Kidney epithelial cell (primary cell): ENCODE measurements around the gene ALG11. TPM values are rescaled to one million over a fixed set of nuclear protein-coding genes. Genes with fewer than 3 reads are reported as not detected.
"Not testable (repeated sequence)": the region's sequence is repeated elsewhere in the genome, so short reads cannot be mapped to it uniquely, and the experiment has no call there.

Source experiments
- DNase-seq: peaks from one replicate; pipeline ENCODE4 v3.0.0-alpha.2; 2010; ENCODE audit warnings: low read depth
- H3K27me3 ChIP-seq: 2 replicates; pipeline ENCODE4 v1.6.0; 2011; ENCODE audit warnings: low read length; ENCODE audit not compliant: control insufficient read depth, insufficient read depth
- H3K36me3 ChIP-seq: 2 replicates; pipeline ENCODE4 v1.5.1; 2011; ENCODE audit warnings: low read length; ENCODE audit not compliant: control insufficient read depth, insufficient read depth
- H3K4me3 ChIP-seq: 2 replicates; pipeline ENCODE4 v1.5.1; 2011; ENCODE audit warnings: low read depth, mild to moderate bottlenecking, control low read depth, low read length
- total RNA-seq: library from RNA; depleted of rRNA; stranded (reverse); fragments of >200 nt; gene quantifications from 2 replicates; pipeline ENCODE4 v1.2.3, GENCODE V29; 2015
- TF ChIP-seq, protein P1 (sequence below): IDR thresholded peaks from 2 replicates; pipeline ENCODE4 v1.5.1; 2011; ENCODE audit warnings: mild to moderate bottlenecking, moderate library complexity, low read length, control low read depth, inconsistent platforms; ENCODE audit not compliant: insufficient read depth, poor library complexity, severe bottlenecking

ALG11 gene
- total RNA-seq, 1 donor from 2014 or later: 15.5 TPM

DNA sequence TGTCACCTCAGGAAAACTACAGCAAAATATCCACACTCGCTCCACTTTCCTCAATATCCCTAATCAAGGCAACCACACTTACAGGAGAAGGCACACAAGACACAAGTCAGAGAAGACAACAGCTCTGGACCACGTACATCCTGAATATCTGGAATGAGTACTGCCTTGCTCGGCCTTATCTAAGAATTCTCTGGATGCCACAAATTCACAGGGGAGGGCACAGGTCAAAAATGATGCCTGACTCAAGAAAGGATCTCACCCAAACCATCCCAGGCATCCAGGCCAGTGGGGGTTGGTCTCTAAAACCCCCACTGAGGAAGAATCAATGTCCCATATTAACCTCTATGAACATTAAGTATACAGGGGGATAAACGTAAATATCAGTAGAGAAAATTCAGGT lies 30.8 kb upstream of the ALG11 start:
- Histone ChIP-seq H3K36me3 (no peaks in the 10 kb centered on the region), H3K4me3 (no peak overlapping the region), H3K27me3 (no peaks in the 10 kb centered on the region)
- no peak for DNase-seq
- TF ChIP-seq, protein P1, sequence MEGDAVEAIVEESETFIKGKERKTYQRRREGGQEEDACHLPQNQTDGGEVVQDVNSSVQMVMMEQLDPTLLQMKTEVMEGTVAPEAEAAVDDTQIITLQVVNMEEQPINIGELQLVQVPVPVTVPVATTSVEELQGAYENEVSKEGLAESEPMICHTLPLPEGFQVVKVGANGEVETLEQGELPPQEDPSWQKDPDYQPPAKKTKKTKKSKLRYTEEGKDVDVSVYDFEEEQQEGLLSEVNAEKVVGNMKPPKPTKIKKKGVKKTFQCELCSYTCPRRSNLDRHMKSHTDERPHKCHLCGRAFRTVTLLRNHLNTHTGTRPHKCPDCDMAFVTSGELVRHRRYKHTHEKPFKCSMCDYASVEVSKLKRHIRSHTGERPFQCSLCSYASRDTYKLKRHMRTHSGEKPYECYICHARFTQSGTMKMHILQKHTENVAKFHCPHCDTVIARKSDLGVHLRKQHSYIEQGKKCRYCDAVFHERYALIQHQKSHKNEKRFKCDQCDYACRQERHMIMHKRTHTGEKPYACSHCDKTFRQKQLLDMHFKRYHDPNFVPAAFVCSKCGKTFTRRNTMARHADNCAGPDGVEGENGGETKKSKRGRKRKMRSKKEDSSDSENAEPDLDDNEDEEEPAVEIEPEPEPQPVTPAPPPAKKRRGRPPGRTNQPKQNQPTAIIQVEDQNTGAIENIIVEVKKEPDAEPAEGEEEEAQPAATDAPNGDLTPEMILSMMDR: no peak

DNA sequence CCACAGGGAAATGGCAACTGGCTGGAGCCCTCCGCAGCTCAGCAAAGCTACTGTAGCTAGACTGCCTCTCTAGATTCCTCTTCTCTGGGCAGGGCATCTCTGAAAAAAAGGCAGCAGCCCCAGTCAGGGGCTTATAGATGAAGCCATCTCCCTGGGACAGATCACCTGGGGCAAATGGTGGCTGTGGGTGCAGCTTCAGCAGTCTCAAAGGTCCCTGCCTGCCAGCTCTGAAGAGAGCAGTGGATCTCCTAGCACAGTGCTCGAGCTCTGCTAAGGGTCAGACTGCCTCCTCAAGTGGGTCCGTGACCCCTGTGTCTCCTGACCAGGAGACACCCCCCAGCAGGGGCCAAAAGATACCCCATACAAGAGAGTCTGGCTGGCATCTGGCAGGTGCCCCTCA lies 28.9 kb upstream of the ALG11 start:
- not testable (repeated sequence) for H3K4me3 ChIP-seq, DNase-seq, H3K36me3 ChIP-seq, H3K27me3 ChIP-seq

DNA sequence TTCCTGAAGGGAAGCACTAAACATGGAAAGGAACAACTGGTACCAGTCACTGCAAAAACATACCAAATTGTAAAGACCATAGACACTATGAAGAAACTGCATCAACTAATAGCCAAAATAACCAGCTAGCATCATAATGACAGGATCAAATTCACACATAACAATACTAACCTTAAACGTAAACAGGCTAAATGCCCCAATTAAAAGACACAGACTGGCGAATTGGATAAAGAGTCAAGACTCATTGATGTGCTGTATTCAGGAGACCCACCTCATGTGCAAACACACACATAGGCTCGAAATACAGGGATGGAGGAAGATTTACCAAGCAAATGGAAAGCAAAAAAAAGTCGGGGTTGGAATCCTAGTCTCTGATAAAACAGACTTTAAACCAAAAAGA lies 27.3 kb upstream of the ALG11 start:
- H3K4me3 ChIP-seq, H3K36me3 ChIP-seq, H3K27me3 ChIP-seq, DNase-seq: not testable (repeated sequence)

DNA sequence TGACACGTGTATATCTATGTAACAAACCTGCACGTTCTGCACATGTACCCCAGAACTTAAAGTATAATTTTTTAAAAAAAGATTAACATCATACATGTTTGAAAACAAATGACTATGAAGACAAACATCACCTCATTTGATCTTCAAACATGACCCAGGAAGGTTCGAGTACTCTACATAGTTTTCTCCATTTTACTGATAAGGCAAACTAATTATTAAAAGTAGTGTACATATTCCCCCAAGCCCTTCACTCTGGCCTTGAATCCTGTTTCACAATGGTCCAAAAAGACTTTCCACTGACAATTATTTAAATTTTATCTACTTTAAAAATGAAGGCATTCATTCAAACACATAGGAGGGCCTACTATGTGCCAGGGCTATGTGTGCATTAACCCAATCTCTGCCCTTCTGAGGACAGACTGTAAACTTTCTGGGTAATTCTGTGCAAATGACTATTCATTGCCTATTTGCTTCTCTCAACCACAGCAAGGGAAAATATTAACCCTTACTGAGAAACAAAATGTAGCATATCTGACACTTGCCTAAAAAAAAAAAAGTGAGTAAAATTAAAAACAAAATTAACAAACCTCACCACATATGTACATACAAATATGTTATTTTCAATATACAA lies 23.1 kb upstream of the ALG11 start:
- H3K27me3 ChIP-seq: no peaks in the 10 kb centered on the region
- TF ChIP-seq, protein P1: no peak

DNA sequence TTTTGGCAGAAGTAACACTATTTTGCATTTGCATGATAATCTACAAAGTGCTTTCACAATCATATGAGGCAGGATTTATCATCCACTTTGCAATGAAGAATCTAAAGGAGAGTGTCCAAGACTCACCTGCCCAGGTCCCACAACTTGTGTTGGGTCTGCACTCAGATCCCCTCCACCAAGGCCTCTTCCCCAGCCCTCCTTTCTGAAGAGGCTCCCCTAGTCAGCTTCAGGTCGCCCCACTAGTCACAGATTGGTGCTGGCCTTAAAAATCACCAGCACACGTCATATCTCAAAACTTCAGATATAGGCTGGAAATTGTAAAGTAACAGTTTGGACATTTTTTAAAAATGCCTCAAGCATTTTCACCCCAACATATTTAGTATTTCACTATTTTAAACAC lies 18.5 kb upstream of the ALG11 start:
- TF ChIP-seq, protein P1: no peak
- DNase-seq: no peak
- H3K27me3 ChIP-seq: peaks cover 3% of the 10 kb centered on the region
- H3K36me3 ChIP-seq: no peaks in the 10 kb centered on the region
- H3K4me3 ChIP-seq: no peak overlapping the region

More for the DNA sequence above, 23.1 kb upstream of the ALG11 start:
- Histone ChIP-seq H3K4me3 (no peak overlapping the region), H3K36me3 (no peaks in the 10 kb centered on the region)
- DNase-seq: no peak

DNA sequence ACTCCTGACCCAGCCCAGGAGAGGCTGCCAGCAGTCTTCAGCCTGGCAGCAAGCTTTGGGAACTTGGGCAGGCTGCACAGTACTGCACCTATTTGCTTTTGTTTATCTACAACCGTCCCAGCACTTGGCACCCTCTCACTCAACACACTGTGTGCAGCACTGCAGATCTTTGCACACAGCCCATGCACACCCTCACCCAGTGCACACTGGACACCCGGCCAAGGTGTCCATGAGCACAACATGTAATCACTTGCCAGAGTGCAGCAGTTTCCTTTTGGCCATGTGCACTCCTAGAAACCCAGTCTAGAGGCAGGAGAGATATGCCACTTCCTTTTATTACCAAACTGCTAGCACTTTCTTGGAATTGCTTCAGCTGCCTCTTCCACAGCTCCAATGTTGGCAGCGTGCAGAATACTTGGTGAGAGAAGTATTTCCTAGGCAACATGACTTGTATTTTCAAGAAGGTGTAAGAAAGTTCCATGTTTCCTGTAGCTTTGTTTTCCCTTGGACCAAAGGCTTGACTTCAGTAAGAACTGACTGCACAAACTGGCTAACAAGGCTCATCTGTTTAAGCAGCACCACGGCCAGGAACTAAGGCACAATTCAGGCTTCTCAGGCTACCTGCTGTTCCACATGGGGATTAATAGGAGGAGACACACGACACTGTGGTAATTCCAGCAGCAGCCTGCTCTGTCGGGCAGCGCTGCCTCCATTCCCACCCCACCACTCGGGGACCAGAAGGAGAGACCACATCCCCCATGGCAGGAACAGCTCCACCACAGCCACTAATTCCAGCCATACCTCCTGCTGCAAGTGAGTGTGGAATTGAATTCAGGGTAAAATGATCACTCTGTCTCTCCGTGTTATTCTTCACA lies 16.3 kb upstream of the ALG11 start:
- TF ChIP-seq, protein P1: peak; percentile 1
- DNase-seq: no peak
- peaks cover 3% of the 10 kb centered on the region for H3K27me3 ChIP-seq

DNA sequence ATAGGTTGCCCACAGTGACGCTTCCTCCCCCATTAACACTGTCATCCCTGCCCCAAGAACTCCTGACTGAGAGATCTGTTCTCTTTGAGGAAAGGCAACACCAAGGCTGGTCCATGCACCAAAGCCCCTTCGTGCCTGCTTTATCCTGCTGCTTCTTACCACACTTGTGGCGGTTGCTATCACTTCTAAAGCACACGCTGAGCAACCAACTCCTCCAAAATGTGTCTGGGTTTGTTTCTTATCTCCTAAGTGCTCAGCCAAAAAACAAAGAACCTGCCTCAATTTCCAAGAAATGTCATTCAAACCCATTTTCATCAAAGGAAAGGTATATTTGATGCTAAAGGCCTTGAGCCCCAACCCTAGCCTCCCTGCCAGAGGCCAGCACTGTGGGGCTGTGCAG lies 15.6 kb upstream of the ALG11 start:
- peaks cover 3% of the 10 kb centered on the region for H3K27me3 ChIP-seq
- H3K36me3 ChIP-seq: no peaks in the 10 kb centered on the region
- no peak for DNase-seq
- H3K4me3 ChIP-seq: no peak overlapping the region
- TF ChIP-seq, protein P1: no peak

More for the DNA sequence above, 16.3 kb upstream of the ALG11 start:
- Histone ChIP-seq H3K4me3 (no peak overlapping the region), H3K36me3 (no peaks in the 10 kb centered on the region)
